Osteoblast (primary cell): ENCODE data around the gene HOXC11. TPM values are rescaled to one million over a fixed set of nuclear protein-coding genes. Genes with fewer than 3 reads are reported as not detected.

ENCODE experiments used
- DNase-seq: peaks from one replicate; pipeline ENCODE4 v3.0.0; 2011; ENCODE audit warnings: low spot score, mixed read lengths; ENCODE audit not compliant: insufficient read length; ENCODE audit errors: missing footprints
- H2AFZ ChIP-seq: 2 replicates; pipeline ENCODE4 v1.6.0; 2011; ENCODE audit warnings: mild to moderate bottlenecking, low read length
- H3K27ac ChIP-seq: 2 replicates; pipeline ENCODE4 v1.5.1; 2011; ENCODE audit warnings: mild to moderate bottlenecking, low read depth, low read length, moderate library complexity
- H3K27me3 ChIP-seq: 2 replicates; pipeline ENCODE4 v1.6.0; 2012; ENCODE audit warnings: mild to moderate bottlenecking, control low read depth, inconsistent platforms, low read length, moderate library complexity; ENCODE audit not compliant: insufficient read depth
- H3K36me3 ChIP-seq: 2 replicates; pipeline ENCODE4 v1.5.1; 2011; ENCODE audit warnings: mild to moderate bottlenecking, low read length, control low read depth, moderate library complexity; ENCODE audit not compliant: insufficient read depth
- H3K4me1 ChIP-seq: 2 replicates; pipeline ENCODE4 v1.5.1; 2011; ENCODE audit warnings: mild to moderate bottlenecking, low read length, control low read depth, moderate library complexity; ENCODE audit not compliant: insufficient read depth
- H3K4me2 ChIP-seq: 2 replicates; pipeline ENCODE4 v1.6.0; 2011; ENCODE audit warnings: mild to moderate bottlenecking, low read length; ENCODE audit not compliant: insufficient read depth
- H3K4me3 ChIP-seq: fragments of 200-600 bp; sonication (generic); 3 replicates; pipeline ENCODE4 v1.5.1; 2012; ENCODE audit warnings: mild to moderate bottlenecking, low read length, inconsistent platforms; ENCODE audit not compliant: insufficient read depth
- H3K79me2 ChIP-seq: 2 replicates; pipeline ENCODE4 v1.6.0; 2012; ENCODE audit warnings: mild to moderate bottlenecking, low read length, control low read depth, inconsistent platforms; ENCODE audit not compliant: insufficient read depth
- H3K9me3 ChIP-seq: 2 replicates; pipeline ENCODE4 v1.5.1; 2011; ENCODE audit warnings: low read depth, low read length, control low read depth
- H4K20me1 ChIP-seq: 2 replicates; pipeline ENCODE4 v1.6.0; 2012; ENCODE audit warnings: mild to moderate bottlenecking, low read length, control low read depth; ENCODE audit not compliant: insufficient read depth
- CTCF ChIP-seq: IDR thresholded peaks from 2 replicates; pipeline ENCODE4 v1.5.1; 2011; ENCODE audit warnings: mild to moderate bottlenecking, low read depth, low read length, moderate library complexity; ENCODE audit errors: extremely low read depth
- total RNA-seq: library from RNA; depleted of rRNA; stranded (reverse); fragments of >200 nt; gene quantifications from 2 replicates; pipeline ENCODE4 v1.2.3, GENCODE V29; 2012

The HOXC11 gene
- total RNA-seq = 1.1 and 1.5 TPM in 2 replicates

GRCh38 chr12:53972722-53973235 is at the start of gene HOXC11:
Gene HOXC11, plus strand, starts transcription at chr12:53973126. Its CDS starts 116 bp downstream, at chr12:53973242.
- DNase-seq = no peak
- Histone ChIP-seq H3K9me3 (no peaks in the 10 kb centered on the region), H3K4me2 (peak within 1 kb of the TSS; percentile 89), H3K4me3 (peak within 1 kb of the TSS; percentile 83), H3K27me3 (peaks cover 30% of the 10 kb centered on the region), H3K4me1 (peaks cover 9% of the 10 kb centered on the region), H3K36me3 (no peaks in the 10 kb centered on the region), H2AFZ (peak within 1 kb of the TSS; percentile 87), H4K20me1 (no peaks in the 10 kb centered on the region), H3K79me2 (no peaks in the 10 kb centered on the region), H3K27ac (peak within 1 kb of the TSS; percentile 4)
- TF ChIP-seq CTCF = no peak

- no peaks in the 10 kb centered on the region for H4K20me1 ChIP-seq
- H3K4me1 ChIP-seq = no peaks in the 10 kb centered on the region
- no peak overlapping the region for H3K4me3 ChIP-seq
- no peak for TF ChIP-seq CTCF
- H3K27me3 ChIP-seq = peaks cover 96% of the 10 kb centered on the region
- H3K9me3 ChIP-seq = no peaks in the 10 kb centered on the region
- no peak overlapping the region for H3K27ac ChIP-seq
- no peak overlapping the region for H3K4me2 ChIP-seq
- no peak for DNase-seq
- H3K36me3 ChIP-seq = no peaks in the 10 kb centered on the region
- H3K79me2 ChIP-seq = no peaks in the 10 kb centered on the region
- H2AFZ ChIP-seq = no peak overlapping the region
Observed at GRCh38 chr12:53924521-53925405, 48.2 kb upstream of the HOXC11 start.

- H3K4me3 ChIP-seq = no peak overlapping the region
- no peak overlapping the region for H2AFZ ChIP-seq
- no peaks in the 10 kb centered on the region for H3K9me3 ChIP-seq
- no peak overlapping the region for H3K4me2 ChIP-seq
- H3K4me1 ChIP-seq = no peaks in the 10 kb centered on the region
- no peaks in the 10 kb centered on the region for H3K36me3 ChIP-seq
- H3K27me3 ChIP-seq = peaks cover 100% of the 10 kb centered on the region
- no peaks in the 10 kb centered on the region for H3K79me2 ChIP-seq
- TF ChIP-seq CTCF = no peak
- no peaks in the 10 kb centered on the region for H4K20me1 ChIP-seq
- no peak overlapping the region for H3K27ac ChIP-seq
- DNase-seq = no peak
Observed at GRCh38 chr12:53927220-53928029, 45.5 kb upstream of the HOXC11 start.
